NCI-H82 (cell line): ENCODE measurements around the gene F2R.
"Not testable (repeated sequence)": the region's sequence is repeated elsewhere in the genome, so short reads cannot be mapped to it uniquely, and the experiment has no call there.

Experiments
- DNase-seq: peaks from one replicate; lab custom pipeline; 2025; lab: John Stamatoyannopoulos, UW

The F2R gene

GRCh38 chr5:76755779-76756637 is 40.1 kb downstream of the F2R start:
- DNase-seq = no peak

- no peak for DNase-seq
Observed at GRCh38 chr5:76757049-76757448, 41.1 kb downstream of the F2R start.

GRCh38 chr5:76761118-76761517 is 45.2 kb downstream of the F2R start:
- DNase-seq = not testable (repeated sequence)

- DNase-seq = no peak
Observed at GRCh38 chr5:76762484-76762883, 46.6 kb downstream of the F2R start.

GRCh38 chr5:76763136-76763535 is 47.2 kb downstream of the F2R start:
- no peak for DNase-seq

- DNase-seq = no peak
Observed at GRCh38 chr5:76764374-76764773, 48.4 kb downstream of the F2R start.

- no peak for DNase-seq
Observed at GRCh38 chr5:76765249-76765648, 49.3 kb downstream of the F2R start.

- DNase-seq = no peak
Observed at GRCh38 chr5:76766746-76767145, 50.8 kb downstream of the F2R start.

- DNase-seq = not testable (repeated sequence)
Observed at GRCh38 chr5:76771041-76771440, 55.1 kb downstream of the F2R start.

GRCh38 chr5:76771705-76772405 is 55.9 kb downstream of the F2R start:
- DNase-seq = no peak

- no peak for DNase-seq
Observed at GRCh38 chr5:76775921-76776320, 60.0 kb downstream of the F2R start.

GRCh38 chr5:76776391-76776790 is 60.5 kb downstream of the F2R start:
- DNase-seq = no peak

- not testable (repeated sequence) for DNase-seq
Observed at GRCh38 chr5:76780616-76781015, 64.7 kb downstream of the F2R start.

GRCh38 chr5:76781775-76782174 is 65.8 kb downstream of the F2R start:
- no peak for DNase-seq

- DNase-seq = no peak
Observed at GRCh38 chr5:76782444-76782843, 66.5 kb downstream of the F2R start.
